Germinal center (tissue), 1 donor: ENCODE measurements around the gene SPATA46.
"Not testable (repeated sequence)": the region's sequence is repeated elsewhere in the genome, so short reads cannot be mapped to it uniquely, and the experiment has no call there.

Experiments used
- DNase-seq: peaks from one replicate; pipeline ENCODE4 v3.0.0; 2012; ENCODE audit warnings: mixed read lengths, low spot score

Gene SPATA46, protein sequence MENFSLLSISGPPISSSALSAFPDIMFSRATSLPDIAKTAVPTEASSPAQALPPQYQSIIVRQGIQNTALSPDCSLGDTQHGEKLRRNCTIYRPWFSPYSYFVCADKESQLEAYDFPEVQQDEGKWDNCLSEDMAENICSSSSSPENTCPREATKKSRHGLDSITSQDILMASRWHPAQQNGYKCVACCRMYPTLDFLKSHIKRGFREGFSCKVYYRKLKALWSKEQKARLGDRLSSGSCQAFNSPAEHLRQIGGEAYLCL

DNA sequence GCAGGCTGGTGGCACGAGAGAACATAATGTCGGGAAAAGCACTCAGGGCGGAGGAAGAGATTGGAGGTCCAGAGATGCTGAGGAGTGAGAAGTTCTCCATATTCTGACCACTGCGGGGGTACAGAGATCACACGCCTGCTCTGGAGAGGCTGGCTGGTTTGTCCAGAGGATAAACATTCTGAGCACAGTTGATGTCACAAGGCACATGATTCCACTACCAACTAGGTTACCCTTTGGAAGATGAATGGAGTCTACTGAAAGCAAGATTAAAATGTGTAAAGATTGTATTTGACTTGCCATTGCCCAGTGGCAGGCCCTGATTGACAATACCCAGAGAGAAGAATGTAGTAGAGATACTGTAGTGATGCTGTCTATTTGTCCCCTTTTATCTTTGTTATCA is at the start of gene SPATA46:
Gene SPATA46, minus strand, starts transcription at position 164 of the 400 bp plus-strand sequence. Its CDS starts 64 bp downstream, at position 100.
- no peak for DNase-seq

DNA sequence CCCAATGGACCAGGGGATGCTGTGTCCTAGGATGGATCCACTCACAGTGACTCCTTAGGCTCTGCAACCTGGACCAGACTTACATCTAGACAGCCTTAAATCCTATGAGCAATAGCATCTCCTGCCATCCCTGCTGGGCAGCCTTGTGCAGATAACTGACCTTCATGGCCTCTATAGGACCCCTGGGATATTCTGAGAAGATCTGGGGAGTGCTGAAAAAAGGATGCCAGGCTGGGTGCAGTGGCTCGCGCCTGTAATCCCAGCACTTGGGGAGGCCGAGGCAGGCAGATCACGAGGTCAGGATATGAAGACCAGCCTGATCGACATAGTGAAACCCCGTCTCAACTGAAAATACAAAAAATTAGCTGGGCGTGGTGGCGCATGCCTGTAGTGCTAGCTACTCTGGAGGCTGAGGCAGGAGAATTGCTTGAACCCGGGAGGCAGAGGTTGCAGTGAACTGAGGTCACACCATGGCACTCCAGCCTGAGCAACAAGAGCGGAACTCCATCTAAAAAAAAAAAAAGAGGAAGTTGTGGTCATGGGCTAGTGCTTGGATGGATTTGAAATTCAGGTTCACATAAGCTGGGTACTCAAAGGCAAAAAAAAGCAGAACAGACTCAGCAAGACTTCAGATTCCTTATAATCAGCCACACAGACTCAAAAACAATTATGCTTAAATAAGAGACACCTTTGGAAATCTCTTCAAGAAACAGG is 46.2 kb upstream of the SPATA46 start:
- no peak for DNase-seq

DNA sequence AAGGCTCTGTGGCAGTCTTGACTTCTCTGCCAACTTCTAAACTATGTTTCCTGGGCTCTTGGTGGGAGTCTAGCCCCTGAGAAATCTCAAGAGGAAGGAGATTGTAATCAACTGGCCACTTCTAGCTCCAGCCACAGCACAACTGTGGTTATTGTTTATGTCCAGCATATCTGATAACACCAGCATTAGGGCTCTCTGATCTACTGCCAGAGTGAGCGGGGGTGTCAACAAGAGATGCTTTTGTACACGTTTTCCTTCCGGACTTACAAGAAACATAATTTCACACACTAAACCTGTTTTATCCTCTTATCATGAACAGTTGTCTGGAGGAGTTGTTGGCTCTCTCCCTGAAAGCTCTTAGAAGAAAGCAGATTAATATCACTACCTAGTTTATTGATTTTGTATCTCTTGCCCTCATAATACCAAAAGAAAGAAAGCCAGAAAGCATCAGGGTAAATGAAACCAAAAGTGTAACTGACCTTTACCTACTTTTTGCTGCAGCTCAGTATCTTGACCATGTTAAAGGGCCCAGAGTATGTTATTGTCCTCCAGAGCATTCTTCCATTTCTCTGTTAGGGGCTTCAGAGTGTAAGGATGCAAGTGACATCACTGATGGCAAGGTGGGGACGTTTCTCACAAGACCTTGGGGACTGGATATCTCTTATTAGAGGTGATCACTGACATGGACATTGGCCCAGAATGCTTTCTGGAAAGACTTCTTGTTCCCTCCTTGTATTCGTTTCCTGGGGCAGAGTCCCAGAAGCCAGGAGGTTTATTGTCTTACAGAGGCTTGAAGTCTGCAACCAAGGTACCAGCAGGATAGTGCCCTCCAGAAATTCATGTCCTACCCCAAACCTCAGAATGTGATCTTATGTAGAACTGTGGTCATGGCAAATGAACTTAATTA is 44.9 kb upstream of the SPATA46 start:
- DNase-seq: no peak

DNA sequence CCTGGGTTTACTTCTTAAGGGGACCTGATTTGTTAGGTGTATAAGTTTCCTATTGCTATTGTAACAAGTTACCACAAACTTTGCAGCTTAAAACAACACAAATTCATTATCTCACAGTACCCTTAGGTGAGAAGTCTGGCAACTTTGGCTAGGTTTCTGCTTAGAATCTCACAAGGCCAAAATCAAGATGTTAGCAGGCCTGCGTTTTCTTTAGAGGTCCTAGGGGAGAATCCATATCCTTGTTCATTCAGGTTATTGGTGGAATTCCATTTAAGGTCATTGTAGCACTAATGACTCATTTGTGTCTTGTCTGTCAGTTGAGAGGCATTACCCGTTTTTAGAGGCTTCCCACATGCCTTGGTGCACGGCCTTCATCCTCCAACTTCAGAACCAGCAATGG is 43.5 kb upstream of the SPATA46 start:
- no peak for DNase-seq

DNA sequence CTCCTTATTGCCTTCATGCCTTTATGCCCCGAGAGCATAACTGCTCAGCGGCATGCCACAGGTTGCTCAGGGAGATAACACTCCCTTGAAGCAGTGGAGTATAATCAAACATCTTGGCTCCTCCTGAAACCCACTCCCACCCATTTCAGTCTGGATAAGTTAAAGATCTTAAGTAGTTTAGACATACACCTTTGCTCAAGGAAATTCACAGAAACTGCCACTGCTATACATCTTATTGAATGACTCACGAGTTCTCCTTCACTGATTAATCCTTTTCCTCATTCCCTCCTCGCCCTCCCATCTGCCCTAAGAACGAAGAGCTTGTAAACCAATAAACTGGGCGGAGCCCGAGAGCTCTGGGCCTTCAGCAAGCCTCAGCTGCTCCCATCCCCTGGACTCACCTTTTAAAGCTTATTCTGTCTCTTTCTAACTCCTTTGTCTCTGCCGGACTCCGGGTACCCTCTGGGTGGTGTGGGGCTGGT is 42.8 kb upstream of the SPATA46 start:
- DNase-seq: not testable (repeated sequence)

DNA sequence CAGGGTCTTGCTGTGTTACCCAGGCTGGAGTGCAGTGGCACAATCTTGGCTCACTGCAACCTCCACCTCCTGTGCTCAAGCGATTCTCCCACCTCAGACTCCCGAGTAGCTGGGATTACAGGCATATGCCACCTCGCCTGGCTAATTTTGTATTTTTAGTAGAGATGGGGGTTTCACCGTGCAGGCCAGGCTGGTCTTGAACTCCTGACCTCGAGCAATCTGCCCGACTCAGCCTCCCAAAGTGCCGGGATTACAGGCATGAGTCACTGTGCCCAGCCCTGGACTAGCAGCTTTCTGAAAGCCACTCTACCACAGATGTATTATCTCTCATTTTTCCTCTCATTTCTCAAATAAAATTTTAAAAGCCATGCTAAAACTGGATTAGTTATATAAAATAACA is 41.9 kb upstream of the SPATA46 start:
- not testable (repeated sequence) for DNase-seq

DNA sequence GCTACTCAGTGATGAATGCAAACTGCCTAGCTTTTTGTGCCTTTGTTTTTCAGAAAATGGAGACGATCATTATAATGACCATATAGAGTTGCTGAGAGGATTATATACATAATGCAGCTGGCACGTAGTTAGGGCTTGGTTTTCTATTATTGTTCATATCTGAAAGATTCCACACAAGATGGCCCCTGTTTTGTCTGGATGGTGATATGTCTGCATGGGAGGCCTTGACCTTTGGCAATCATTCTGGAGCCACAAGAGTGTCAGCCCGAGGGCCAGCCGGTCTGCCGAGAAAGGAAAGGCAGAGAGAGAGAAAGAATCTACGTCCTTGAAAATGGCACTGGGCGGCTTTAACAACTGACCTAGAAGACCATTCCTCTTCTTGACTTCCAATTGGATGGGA is 41.0 kb upstream of the SPATA46 start:
- DNase-seq: no peak

DNA sequence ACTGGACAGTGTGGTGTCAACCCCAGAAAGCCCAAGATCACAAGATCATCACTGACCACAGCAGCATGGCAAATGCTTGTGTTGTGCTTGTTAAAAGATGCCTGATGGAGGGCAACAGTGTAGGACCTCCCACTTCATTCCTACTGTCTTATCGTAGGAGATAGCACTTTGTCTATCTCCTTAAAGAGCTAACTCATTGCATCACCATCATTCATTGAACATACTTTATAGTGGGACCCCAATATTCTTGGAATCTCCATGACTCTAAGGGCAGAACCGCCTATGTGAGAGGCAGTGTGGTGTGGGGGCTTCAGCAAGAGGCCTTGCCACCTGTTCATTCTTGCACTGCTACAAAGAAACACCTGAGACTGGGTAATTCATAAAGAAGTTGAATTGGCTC is 40.3 kb upstream of the SPATA46 start:
- DNase-seq: no peak

DNA sequence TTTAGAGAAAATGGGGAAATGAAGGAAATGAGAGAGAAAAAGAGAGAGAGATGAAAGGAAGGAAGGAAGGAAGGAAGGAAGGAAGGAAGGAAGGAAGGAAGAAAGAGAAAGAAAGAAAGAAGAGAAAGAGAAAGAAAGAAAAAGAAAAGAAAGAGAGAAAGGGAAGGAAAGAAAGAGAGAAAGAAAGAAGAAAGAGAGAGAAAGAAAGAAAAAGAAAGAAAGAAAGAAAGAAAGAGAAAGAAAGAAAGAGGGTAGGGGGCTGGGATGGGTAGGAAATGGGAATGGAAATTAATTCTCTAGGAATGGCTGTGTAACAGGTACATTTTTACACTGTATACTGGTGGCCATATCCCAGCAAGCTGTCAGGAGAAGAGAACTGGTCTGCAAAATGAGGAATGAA is 39.6 kb upstream of the SPATA46 start:
- no peak for DNase-seq

DNA sequence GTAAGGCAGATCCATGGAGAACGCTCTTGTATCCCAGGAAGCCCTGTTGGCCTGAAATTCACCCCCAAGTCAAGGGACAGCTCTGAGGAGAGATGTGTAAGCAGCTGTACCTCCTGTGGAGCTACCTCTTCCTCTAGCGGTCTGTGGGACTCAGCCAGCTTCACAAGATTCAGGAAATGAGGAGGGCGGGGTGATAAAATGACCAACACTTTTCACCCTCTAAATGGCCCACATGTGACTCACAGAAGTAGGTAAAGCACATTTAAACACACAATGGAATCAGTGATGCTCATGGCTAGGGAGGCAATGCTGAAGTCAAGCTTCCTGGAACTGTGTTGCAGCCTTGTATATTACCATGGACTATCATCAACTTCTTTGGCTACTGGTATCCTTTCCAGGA is 35.3 kb upstream of the SPATA46 start, which contains the start of gene SH2D1B:
Gene SH2D1B, minus strand, starts transcription at position 135 of the 400 bp plus-strand sequence. Its CDS starts 120 bp downstream, at position 15.
- no peak for DNase-seq

DNA sequence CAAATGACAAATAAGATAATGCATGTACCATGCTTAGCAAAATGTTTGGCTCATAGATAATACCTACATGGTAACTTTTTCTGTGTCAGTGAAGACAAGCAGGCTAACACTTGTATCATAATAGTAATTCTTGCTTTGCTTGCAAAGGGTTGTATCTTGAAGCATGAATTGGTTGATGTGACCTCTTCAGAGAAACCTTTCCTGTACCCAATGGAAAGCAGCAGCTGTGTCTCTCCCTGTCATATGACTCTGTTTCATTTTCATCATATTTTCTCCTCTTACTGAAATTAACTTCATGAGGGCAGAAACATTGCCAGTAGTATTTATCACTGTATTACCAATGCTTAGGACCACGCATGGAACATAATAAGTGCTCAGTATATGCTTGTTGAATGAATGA is 30.9 kb upstream of the SPATA46 start:
- no peak for DNase-seq

DNA sequence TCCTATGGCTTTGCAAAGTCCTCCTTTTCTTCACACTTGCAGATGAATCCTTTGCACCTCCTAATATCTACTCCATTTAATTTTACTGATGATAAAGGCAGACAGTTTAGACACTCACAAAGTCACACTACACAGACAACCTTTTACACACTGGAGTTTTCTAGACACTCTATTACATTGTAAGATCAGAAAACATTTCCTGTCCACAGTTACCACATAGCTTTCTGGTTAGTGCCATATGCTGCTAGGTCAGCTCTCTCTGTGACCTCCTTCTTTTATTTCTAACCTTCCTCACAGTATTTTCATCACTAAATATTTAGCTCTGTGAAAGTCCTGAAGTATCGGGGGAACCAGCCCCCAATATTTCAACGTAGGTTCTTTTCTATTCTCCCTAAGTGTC is 30.2 kb upstream of the SPATA46 start:
- no peak for DNase-seq

DNA sequence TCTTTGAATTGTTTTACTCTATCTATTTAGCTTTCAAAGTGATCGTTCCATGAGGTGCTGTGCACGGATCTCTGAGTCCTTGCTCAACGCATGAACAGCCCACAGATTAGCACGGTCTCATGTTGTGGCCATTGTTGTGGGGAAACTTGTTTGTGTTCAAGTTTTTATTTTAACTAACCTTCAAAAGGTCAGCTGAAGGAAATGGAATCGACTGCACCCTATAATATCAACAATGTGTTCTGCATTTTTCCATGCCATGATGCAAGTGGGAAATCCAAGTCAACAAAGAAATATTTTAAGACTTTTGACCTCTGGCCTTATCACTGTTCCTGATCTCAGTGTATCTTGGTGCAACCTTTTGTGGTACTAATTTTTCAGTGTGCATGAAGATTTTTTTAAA is 29.1 kb upstream of the SPATA46 start:
- no peak for DNase-seq

DNA sequence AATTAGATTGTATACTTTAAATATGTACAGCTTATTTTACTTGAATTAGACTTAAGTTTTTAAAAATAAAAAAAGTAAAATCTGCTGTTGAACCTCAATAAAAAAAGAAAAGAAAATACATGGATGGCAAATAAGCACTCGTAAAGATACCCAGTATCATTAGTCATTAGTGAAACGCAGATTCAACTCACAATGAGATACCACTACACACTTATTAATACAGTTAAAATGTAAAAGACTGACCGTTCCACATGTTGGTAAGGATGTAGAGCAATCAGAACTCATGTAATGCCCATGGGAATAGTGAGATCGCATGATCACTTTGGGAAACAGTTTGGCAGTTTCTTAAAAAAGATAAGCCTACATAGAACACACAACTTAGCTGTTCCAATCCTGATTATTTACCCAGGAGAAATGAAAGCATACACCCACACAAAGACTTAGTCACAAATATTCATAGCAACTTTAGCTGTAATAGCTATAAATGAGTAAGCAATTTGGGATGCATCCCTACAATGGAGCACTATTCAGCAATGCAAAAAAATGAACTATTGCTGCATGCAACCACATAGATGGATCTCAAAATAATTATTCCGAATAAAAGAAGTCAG is 28.0 kb upstream of the SPATA46 start:
- no peak for DNase-seq

DNA sequence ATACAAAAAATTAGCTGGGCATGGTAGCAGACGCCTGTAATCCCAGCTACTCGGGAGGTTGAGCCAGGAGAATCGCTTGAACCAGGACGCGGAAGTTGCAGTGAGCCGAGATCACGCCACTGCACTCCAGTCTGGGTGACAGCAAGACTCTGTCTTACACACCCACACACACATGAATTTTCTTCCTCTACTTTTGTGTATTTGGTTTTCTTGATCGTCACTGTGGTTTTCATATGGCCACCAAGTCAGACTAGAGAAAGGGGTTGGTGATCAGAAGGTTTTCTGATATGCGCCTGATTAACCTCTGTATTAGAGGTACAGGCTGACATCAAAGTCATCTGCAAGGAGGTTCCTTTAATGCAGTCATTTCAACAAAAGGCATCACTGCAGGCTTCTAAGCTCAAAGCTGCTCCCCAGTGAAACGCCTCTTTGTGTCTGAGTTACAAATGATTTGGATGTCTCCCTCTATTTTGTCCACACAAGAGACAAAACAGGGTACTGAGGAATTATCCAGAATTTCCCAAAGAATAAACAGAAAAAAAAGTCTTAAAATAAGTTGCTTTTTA is 24.2 kb upstream of the SPATA46 start:
- no peak for DNase-seq

DNA sequence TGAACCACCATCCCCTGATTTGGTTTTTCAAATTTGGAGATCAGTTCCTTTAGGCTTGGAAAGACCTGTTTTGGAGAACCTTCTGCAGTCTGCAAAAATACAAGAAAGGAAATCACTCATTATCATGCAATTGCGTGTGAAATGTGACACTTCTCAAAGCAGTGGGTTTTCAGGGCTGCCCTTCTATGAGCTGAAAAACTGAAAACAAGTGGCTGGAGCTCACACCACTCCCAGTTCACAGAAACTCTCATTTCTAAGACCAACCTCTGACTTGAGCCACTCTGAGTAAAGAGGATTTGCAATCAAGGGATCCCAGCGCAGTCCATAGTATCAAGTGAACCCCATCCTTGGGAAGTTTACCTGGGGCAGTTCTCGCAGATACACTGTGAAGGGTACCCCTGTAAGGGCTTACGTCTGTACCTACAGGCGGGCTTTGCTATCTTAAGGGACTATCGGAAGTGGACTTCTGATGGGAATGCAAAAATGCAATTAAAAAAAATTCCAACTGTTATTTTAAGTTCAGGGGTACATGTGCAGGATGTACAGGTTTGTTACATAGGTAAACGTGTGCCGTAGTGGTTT is 22.4 kb upstream of the SPATA46 start:
- no peak for DNase-seq

DNA sequence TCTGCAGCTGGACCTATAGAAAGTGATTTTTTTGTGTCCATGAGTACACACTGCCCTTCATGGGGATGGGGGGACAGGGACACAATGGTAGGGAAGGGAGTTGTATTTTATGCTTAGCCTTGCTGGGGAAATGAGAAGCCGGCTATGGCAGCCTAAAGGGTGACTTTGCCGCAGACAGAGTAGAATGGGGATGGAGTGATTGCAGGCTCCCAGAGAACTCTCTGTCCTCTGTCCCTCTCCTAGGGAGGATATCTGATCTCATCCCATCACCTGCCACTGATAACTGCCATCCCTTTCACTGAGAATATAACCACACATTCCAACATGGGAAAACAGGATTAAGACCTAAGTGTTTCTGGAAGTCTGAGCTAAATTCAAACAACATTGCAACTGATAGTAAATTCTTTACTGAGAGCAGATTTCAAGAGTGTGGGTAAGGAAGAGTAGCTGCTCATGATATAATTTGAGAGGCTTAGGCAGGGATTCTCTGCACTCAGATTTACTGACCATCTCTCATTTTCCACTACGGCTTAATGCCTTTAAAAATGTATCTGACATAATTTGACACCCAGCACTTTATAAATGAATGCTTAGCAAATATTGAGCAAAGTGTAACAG is 21.4 kb upstream of the SPATA46 start:
- DNase-seq: no peak

DNA sequence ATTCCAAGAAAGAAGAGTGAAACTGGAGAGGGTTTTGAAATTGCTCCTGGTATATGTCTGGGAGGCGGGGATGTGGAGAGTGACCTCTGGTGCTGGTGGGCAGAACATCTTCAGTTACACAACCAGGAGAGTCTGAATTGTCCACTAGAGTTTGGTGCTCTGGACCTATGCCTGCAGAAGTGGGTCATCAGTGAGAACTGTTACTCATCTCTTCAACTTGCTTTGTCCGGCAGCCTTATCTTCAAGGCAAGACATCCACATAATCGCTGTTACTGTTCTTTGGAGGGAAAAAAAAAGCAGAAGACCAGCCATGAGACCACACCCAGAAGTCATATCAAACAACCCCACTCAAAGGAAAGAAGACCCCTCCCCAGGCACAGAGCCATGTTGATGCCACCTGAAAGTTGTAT is 20.4 kb upstream of the SPATA46 start:
- no peak for DNase-seq

DNA sequence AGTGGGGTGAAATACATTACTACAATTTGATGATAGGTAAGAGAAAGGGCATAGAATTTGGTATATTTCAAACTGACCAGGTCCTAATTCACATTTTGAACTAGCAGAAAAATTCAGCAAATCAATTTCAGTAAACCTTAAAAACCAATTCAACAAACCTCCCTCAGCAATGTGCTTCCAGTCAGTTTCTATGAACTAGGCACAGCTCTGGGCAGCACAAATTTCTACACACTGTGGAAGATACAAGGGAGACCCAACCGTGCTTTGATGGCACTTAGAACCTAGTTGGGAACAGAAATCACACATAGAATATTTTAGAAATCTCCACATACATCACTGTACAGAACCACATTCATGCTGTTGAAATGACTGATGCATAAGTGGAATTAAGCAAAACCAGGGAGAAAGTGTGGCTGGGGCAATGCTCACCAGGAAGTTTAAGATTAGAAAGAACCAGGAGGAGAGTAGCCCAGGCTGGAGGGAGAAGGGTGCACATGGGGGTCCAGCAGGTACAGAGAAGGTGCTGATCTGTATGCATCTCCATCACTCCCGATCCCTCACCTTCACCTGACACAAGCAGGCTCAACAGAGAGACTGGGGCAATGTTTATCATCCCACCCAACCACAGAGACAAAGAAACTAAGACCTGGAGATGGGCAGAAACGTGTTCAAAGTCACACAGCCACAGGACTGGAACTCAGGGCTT is 19.7 kb upstream of the SPATA46 start:
- no peak for DNase-seq
